ENCODE measurements around the gene CNPY1. TPM values are rescaled to one million over a fixed set of nuclear protein-coding genes. Genes with fewer than 3 reads are reported as not detected.

CNPY1 gene
- total RNA-seq, 1 experiment from 2014 or later, result not detected

DNA sequence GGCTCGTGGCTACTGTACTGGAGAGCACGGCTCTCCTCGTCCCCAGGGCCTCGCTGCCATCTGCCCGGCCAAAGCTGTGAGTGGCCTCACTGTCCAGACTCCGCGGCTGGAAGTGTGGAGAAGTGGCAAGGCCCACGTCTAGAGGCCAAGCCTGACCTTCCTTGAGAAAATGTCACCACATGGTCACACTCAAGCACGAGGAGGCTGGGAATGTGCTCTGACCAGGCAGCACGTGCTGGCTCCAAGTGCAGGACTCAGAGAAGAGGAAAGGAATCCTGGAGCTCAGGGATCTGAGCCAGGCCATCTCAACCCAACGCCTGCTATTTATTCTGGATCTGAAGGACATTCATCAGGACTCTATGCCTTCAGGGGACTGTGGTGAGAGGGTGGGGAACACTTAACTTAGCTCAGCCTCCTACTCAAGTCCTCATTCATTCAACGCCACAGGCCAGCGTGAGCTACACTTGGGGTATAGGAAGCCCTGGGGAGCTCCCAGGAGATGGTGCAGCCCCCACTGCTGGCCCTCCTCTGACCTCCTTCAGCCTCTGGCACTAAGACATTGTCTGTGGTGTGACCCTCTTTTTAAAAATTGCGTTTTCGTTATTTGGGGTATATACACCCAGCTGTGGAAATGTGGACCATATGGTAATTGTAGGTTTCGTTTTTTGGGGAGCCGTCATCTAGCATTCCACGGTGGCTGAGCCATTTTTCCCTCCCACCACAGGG, 59.4 kb downstream of the CNPY1 start:
- Histone ChIP-seq H4K5ac (ENCODE audit: insufficient read length, low read depth, low read length) (no peak overlapping the region), H2BK5ac (ENCODE audit: insufficient read length, low read length) (no peak overlapping the region), H3K79me1 (ENCODE audit: insufficient read depth, low read depth, low read length, poor library complexity, severe bottlenecking) (no peaks in the 10 kb centered on the region), H3K14ac (ENCODE audit: insufficient read depth, low read length) (no peak overlapping the region), H3K9me3 (ENCODE audit: control insufficient read depth, low read depth, low read length) (no peaks in the 10 kb centered on the region), H3K9ac (ENCODE audit: extremely low read depth, insufficient read length, low read length) (no peak overlapping the region), H3K4me1 (ENCODE audit: insufficient read depth, low read length) (no peaks in the 10 kb centered on the region), H3K18ac (ENCODE audit: insufficient read length, low read depth, low read length) (no peak overlapping the region), H4K20me1 (ENCODE audit: control insufficient read depth, insufficient read depth, insufficient read length) (no peaks in the 10 kb centered on the region), H3K56ac (ENCODE audit: insufficient read length, low read depth, low read length) (no peak overlapping the region), H3K79me2 (ENCODE audit: insufficient read depth, low read length) (no peaks in the 10 kb centered on the region), H3K23me2 (ENCODE audit: insufficient read length, low read depth, low read length, poor library complexity, severe bottlenecking) (peaks cover 6% of the 10 kb centered on the region), H2BK120ac (ENCODE audit: low read depth, low read length, poor library complexity, severe bottlenecking) (no peak overlapping the region), H3K27ac (ENCODE audit: insufficient read length, low read depth, low read length) (no peak overlapping the region), H2AK5ac (ENCODE audit: insufficient read length, low read length) (no peak overlapping the region), H3K4me2 (ENCODE audit: insufficient read depth, insufficient read length, low read length) (no peak overlapping the region), H2AFZ (ENCODE audit: low read length) (no peak overlapping the region), H3K27me3 (ENCODE audit: insufficient read depth, low read length) (peaks cover 4% of the 10 kb centered on the region; the same call in 1 of the 2 replicates), H2BK12ac (ENCODE audit: insufficient read length, low read depth, low read length) (no peak overlapping the region), H2BK20ac (ENCODE audit: low read depth, low read length, poor library complexity, severe bottlenecking) (no peak overlapping the region), H2BK15ac (ENCODE audit: low read depth, low read length) (no peak overlapping the region), H3T11ph (ENCODE audit: low read length) (no peak overlapping the region), H4K8ac (replicated peaks; ENCODE audit: insufficient read length, low read depth, low read length) (no peak overlapping the region), H4K91ac (ENCODE audit: insufficient read length, low read depth, low read length) (no peak overlapping the region), H3K4ac (ENCODE audit: low read depth, low read length) (no peak overlapping the region), H3K23ac (ENCODE audit: insufficient read length, low read depth, low read length) (no peak overlapping the region)
- Mint-ChIP-seq H3K27ac (no peak overlapping the region), H3K27me3 (ENCODE audit: low read depth) (peaks cover 100% of the 10 kb centered on the region), H3K36me3 (ENCODE audit: insufficient read depth in 1 of 3, low read depth in 3 of 3) (peaks cover 0 to 2% (median 0%) of the 10 kb centered on the region in 3 experiments; a peak in 4 of 7 replicates), H3K4me3 (no peak overlapping the region), H3K9me3 (peaks cover 0 to 8% of the 10 kb centered on the region in 2 experiments; a peak in 3 of 5 replicates), H3K4me1 (peaks cover 33 to 40% of the 10 kb centered on the region in 2 experiments)
- no CpG with 5 or more reads among the region's 18 CpGs for WGBS (ENCODE audit: extremely low coverage, insufficient read length, low lambda C conversion rate)
- TF ChIP-seq, protein P1, sequence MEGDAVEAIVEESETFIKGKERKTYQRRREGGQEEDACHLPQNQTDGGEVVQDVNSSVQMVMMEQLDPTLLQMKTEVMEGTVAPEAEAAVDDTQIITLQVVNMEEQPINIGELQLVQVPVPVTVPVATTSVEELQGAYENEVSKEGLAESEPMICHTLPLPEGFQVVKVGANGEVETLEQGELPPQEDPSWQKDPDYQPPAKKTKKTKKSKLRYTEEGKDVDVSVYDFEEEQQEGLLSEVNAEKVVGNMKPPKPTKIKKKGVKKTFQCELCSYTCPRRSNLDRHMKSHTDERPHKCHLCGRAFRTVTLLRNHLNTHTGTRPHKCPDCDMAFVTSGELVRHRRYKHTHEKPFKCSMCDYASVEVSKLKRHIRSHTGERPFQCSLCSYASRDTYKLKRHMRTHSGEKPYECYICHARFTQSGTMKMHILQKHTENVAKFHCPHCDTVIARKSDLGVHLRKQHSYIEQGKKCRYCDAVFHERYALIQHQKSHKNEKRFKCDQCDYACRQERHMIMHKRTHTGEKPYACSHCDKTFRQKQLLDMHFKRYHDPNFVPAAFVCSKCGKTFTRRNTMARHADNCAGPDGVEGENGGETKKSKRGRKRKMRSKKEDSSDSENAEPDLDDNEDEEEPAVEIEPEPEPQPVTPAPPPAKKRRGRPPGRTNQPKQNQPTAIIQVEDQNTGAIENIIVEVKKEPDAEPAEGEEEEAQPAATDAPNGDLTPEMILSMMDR (conservative IDR thresholded peaks at IDR 0.05), result no peak
- DNase-seq, result no peak

Measured in H9 (cell line).